Transverse colon (tissue), 3 donors: ENCODE data around the gene THSD4.
"Not testable (repeated sequence)": the region's sequence is repeated elsewhere in the genome, so short reads cannot be mapped to it uniquely, and the experiment has no call there.

Experiments
- CTCF ChIP-seq, 5 experiments: fragments of 200-600 bp in 3 of 5; fragments of 450-650 bp in 2 of 5; sonication (generic) in 3 of 5; IDR thresholded peaks; 1 replicate in 2 of 5; 2 replicates in 3 of 5; pipeline ENCODE4 v1.5.1; 2016 to 2017; ENCODE audit warnings: antibody characterized with exemption in 5 of 5, inconsistent platforms in 3 of 5, mild to moderate bottlenecking in 2 of 5, moderate library complexity in 1 of 5
- EP300 ChIP-seq: sonication (generic); formaldehyde crosslinking; IDR thresholded peaks from one replicate; pipeline ENCODE4 v1.6.1; 2017; ENCODE audit warnings: antibody characterized with exemption, low read depth
- POLR2A ChIP-seq: fragments of 450-650 bp; IDR thresholded peaks from one replicate; pipeline ENCODE4 v1.6.1; 2016; ENCODE audit warnings: antibody characterized with exemption, mild to moderate bottlenecking, moderate library complexity

GRCh38 chr15:71174360-71174759 lies 59.1 kb downstream of the THSD4 start:
- TF ChIP-seq CTCF (IDR thresholded peaks at IDR 0.05); POLR2A; EP300: not testable (repeated sequence)
